ENCODE results near the gene ACKR1. TPM values are rescaled to one million over a fixed set of nuclear protein-coding genes. Genes with fewer than 3 reads are reported as not detected.

ACKR1 gene
- polyA plus RNA-seq, 1 of the 3 experiments (the other 2 are of a cell fraction): 0.02 TPM

DNA sequence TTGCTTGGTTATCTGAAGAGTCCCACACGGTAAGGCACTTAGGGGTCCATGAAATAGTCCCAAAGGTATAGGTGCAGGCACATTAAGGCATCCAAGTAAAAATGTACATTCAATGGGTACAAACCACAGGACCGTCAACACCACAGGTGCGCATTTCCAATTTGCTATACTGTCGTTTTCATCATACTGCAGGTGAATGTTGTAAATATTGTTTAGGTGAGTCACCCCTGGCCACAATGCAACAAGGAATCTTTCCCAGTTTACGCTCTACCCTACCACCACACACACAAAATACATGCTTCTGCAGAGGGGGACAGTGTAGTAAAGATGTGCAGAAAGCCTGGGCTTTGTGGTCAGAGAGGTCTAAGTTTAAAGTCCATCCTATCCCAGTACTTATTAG is 19.6 kb upstream of the ACKR1 start:
- ChIA-PET POLR2A (no interaction called here), CTCF (interaction anchor here (1.2 to 5.9 kb wide), 4 partner anchors 12 to 42 kb away, joined by 3 to 34 read pairs (median 4); no protein-coding TSS in a partner anchor)
- Histone ChIP-seq H3K4me1 (ENCODE audit: control insufficient read depth in 1 of 2, insufficient read depth in 2 of 2, low read depth in 1 of 2, low read length in 1 of 2) (no peaks in the 10 kb centered on the region), H3K9me3 (no peaks in the 10 kb centered on the region), H3K9me2 (no peaks in the 10 kb centered on the region), H3F3A (replicated peaks; ENCODE audit: insufficient read depth) (no peaks in the 10 kb centered on the region), H3K9ac (no peak overlapping the region), H3K4me3 (ENCODE audit: low read depth in 2 of 2, low read length in 1 of 2) (no peak overlapping the region), H3K79me2 (ENCODE audit: insufficient read depth) (no peaks in the 10 kb centered on the region), H4K20me1 (ENCODE audit: insufficient read depth) (no peaks in the 10 kb centered on the region), H2AFZ (ENCODE audit: low read depth) (no peak overlapping the region), H3K4me2 (no peak overlapping the region), H3K27ac (ENCODE audit: low read depth in 2 of 2, low read length in 1 of 2) (no peak overlapping the region), H3K27me3 (ENCODE audit: insufficient read depth) (no peaks in the 10 kb centered on the region; the same call in 1 of the 2 replicates), H3K36me3 (replicated peaks in 1 of 2; ENCODE audit: control insufficient read depth in 1 of 2, insufficient read depth in 2 of 2, low read length in 1 of 2) (no peaks in the 10 kb centered on the region)
- 54% methylated on average over 5 of the region's 5 CpGs for WGBS (ENCODE audit: low lambda C conversion rate)
- DNase-seq: no peak
- TF ChIP-seq SIN3A (IDR thresholded peaks at IDR 0.05; ENCODE audit: borderline replicate concordance, low read depth, low read length) (no peak), IRF3 (IDR thresholded peaks at IDR 0.05; ENCODE audit: low read depth, low read length) (no peak), GATA2 (CRISPR knock-in tag; IDR thresholded peaks at IDR 0.05) (no peak), JUND (IDR thresholded peaks at IDR 0.05) (no peak), MAX (IDR thresholded peaks at IDR 0.05; ENCODE audit: low read depth) (no peak), RFX5 (IDR thresholded peaks at IDR 0.05; ENCODE audit: low read length) (no peak), RAD21 (IDR thresholded peaks at IDR 0.05; ENCODE audit: low read length) (no peak), ELF1 (IDR thresholded peaks at IDR 0.05) (no peak)

DNA sequence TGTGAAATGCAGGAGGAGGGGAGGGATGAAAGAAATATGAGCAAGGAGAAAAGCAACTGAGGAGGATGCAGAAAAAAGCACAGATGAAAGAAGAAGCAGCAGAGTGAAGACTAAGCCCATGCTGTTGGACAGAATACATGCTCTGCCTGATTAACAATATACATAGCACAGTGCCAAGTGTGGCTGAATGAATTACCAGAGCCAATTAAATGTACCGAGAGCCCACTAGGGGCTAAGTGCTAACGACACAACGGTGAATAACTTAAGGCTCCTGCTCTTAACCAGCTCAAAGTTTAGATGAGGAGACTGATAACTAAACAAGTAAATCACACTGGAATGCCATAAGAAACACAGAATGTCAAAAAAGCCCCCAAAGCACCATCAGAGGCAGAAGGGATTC is 17.6 kb upstream of the ACKR1 start:
- no peaks in the 10 kb centered on the region for H3K79me2 ChIP-seq (ENCODE audit: insufficient read depth)
- no peak overlapping the region for H3K9ac ChIP-seq
- no peaks in the 10 kb centered on the region; the same call in 1 of the 2 replicates for H3K27me3 ChIP-seq (ENCODE audit: insufficient read depth)
- H2AFZ ChIP-seq (ENCODE audit: low read depth): no peak overlapping the region
- H3K9me3 ChIP-seq: no peaks in the 10 kb centered on the region
- DNase-seq: no peak
- ChIA-PET POLR2A (no interaction called here), CTCF (no interaction called here)
- H3K4me1 ChIP-seq (ENCODE audit: control insufficient read depth in 1 of 2, insufficient read depth in 2 of 2, low read depth in 1 of 2, low read length in 1 of 2): no peaks in the 10 kb centered on the region
- H4K20me1 ChIP-seq (ENCODE audit: insufficient read depth): no peaks in the 10 kb centered on the region
- WGBS (ENCODE audit: low lambda C conversion rate): 63% methylated on average over 3 of the region's 3 CpGs
- no peaks in the 10 kb centered on the region for H3K9me2 ChIP-seq
- no peak overlapping the region for H3K4me2 ChIP-seq
- no peak overlapping the region for H3K4me3 ChIP-seq (ENCODE audit: low read depth in 2 of 2, low read length in 1 of 2)
- TF ChIP-seq IRF3 (IDR thresholded peaks at IDR 0.05; ENCODE audit: low read depth, low read length) (no peak), SIN3A (IDR thresholded peaks at IDR 0.05; ENCODE audit: borderline replicate concordance, low read depth, low read length) (no peak), SMC3 (IDR thresholded peaks at IDR 0.05; ENCODE audit: low read depth, low read length) (no peak)
- no peaks in the 10 kb centered on the region for H3K36me3 ChIP-seq (replicated peaks in 1 of 2; ENCODE audit: control insufficient read depth in 1 of 2, insufficient read depth in 2 of 2, low read length in 1 of 2)
- H3F3A ChIP-seq (replicated peaks; ENCODE audit: insufficient read depth): no peaks in the 10 kb centered on the region
- no peak overlapping the region for H3K27ac ChIP-seq (ENCODE audit: low read depth in 2 of 2, low read length in 1 of 2)
